Progenitor cell of endocrine pancreas (in vitro differentiated cells): ENCODE data around the gene SLC39A11. TPM values are rescaled to one million over a fixed set of nuclear protein-coding genes. Genes with fewer than 3 reads are reported as not detected.
A peak's percentile ranks its signal among the peaks of the same experiment; 100 is the strongest.

Experiments used
- DNase-seq: peaks from one replicate; pipeline ENCODE4 v3.0.0; 2021; ENCODE audit warnings: low spot score; ENCODE audit not compliant: unreplicated experiment
- H3K27ac Mint-ChIP-seq: 2 replicates; pipeline ENCODE4 v1.8.0; 2021; ENCODE audit warnings: mild to moderate bottlenecking, moderate library complexity, mixed read lengths
- H3K27me3 Mint-ChIP-seq: 2 replicates; pipeline ENCODE4 v1.8.0; 2021; ENCODE audit warnings: mixed read lengths
- H3K36me3 Mint-ChIP-seq: 2 replicates; pipeline ENCODE4 v1.8.0; 2022; ENCODE audit warnings: mixed read lengths; ENCODE audit not compliant: insufficient read depth
- H3K4me1 Mint-ChIP-seq: 2 replicates; pipeline ENCODE4 v1.8.0; 2021; ENCODE audit warnings: low read depth, mixed read lengths
- H3K4me3 Mint-ChIP-seq: 2 replicates; pipeline ENCODE4 v1.8.0; 2021; ENCODE audit warnings: low read depth, mild to moderate bottlenecking, moderate library complexity, mixed read lengths
- H3K9me3 Mint-ChIP-seq: 2 replicates; pipeline ENCODE4 v1.8.0; 2021; ENCODE audit warnings: low read depth, mixed read lengths
- CTCF ChIP-seq: fragments of 200-600 bp; sonication (generic); IDR thresholded peaks from one replicate; pipeline ENCODE4 v1.5.0; 2021; ENCODE audit warnings: antibody characterized with exemption, mild to moderate bottlenecking; ENCODE audit not compliant: unreplicated experiment
- total RNA-seq: library from RNA; stranded (reverse); gene quantifications from 2 replicates; pipeline ENCODE4 v1.2.1, GENCODE V29; 2021

The SLC39A11 gene
- total RNA-seq, 1 donor from 2014 or later: 20.5 TPM

GRCh38 chr17:72665852-72666851 lies 426.3 kb downstream of the SLC39A11 start:
- DNase-seq: no peak
- Mint-ChIP-seq H3K9me3 (peaks cover 8% of the 10 kb centered on the region), H3K4me3 (no peak overlapping the region), H3K27me3 (peaks cover 3% of the 10 kb centered on the region), H3K36me3 (peaks cover 1% of the 10 kb centered on the region), H3K4me1 (peaks cover 17% of the 10 kb centered on the region), H3K27ac (no peak overlapping the region)
- no peak for TF ChIP-seq CTCF

GRCh38 chr17:72662827-72663190 lies 429.7 kb downstream of the SLC39A11 start:
- peaks cover 9% of the 10 kb centered on the region for H3K27me3 Mint-ChIP-seq
- no peak for TF ChIP-seq CTCF
- H3K4me3 Mint-ChIP-seq: no peak overlapping the region
- H3K9me3 Mint-ChIP-seq: peaks cover 4% of the 10 kb centered on the region
- DNase-seq: no peak
- H3K36me3 Mint-ChIP-seq: peaks cover 1% of the 10 kb centered on the region
- no peak overlapping the region for H3K27ac Mint-ChIP-seq
- H3K4me1 Mint-ChIP-seq: peaks cover 24% of the 10 kb centered on the region

GRCh38 chr17:72661945-72662826 lies 430.3 kb downstream of the SLC39A11 start:
- H3K4me1 Mint-ChIP-seq: peaks cover 24% of the 10 kb centered on the region
- peak overlapping the region; percentile 96 for H3K27ac Mint-ChIP-seq
- H3K9me3 Mint-ChIP-seq: peaks cover 4% of the 10 kb centered on the region

GRCh38 chr17:72661116-72661944 lies 431.2 kb downstream of the SLC39A11 start:
- Mint-ChIP-seq H3K4me3 (peak overlapping the region; percentile 19), H3K36me3 (peaks cover 1% of the 10 kb centered on the region), H3K27me3 (peaks cover 9% of the 10 kb centered on the region), H3K9me3 (peaks cover 4% of the 10 kb centered on the region), H3K4me1 (peaks cover 18% of the 10 kb centered on the region), H3K27ac (peak overlapping the region; percentile 96)
- no peak for DNase-seq
- peak; percentile 58 for TF ChIP-seq CTCF

More at GRCh38 chr17:72661945-72662826, 430.3 kb downstream of the SLC39A11 start:
- DNase-seq: no peak
- H3K4me3 Mint-ChIP-seq: no peak overlapping the region
- H3K27me3 Mint-ChIP-seq: peaks cover 9% of the 10 kb centered on the region
- no peak for TF ChIP-seq CTCF
- peaks cover 1% of the 10 kb centered on the region for H3K36me3 Mint-ChIP-seq
